Mesendoderm (in vitro differentiated cells): ENCODE data around the gene PGM1. TPM values are rescaled to one million over a fixed set of nuclear protein-coding genes. Genes with fewer than 3 reads are reported as not detected.
A peak's percentile ranks its signal among the peaks of the same experiment; 100 is the strongest.

Experiments used
- DNase-seq: peaks from one replicate; pipeline ENCODE4 v3.0.0; 2013
- H2AK5ac ChIP-seq: 2 replicates; pipeline ENCODE4 v1.6.1; 2013; ENCODE audit warnings: low read length, inconsistent platforms
- H2BK120ac ChIP-seq: 2 replicates; pipeline ENCODE4 v1.6.1; 2013; ENCODE audit warnings: low read depth, mild to moderate bottlenecking, low read length, moderate library complexity, mixed read lengths
- H2BK15ac ChIP-seq: replicated peaks from 2 replicates; pipeline ENCODE4 v1.6.1; 2013; ENCODE audit warnings: low read depth, mild to moderate bottlenecking, moderate library complexity
- H2BK5ac ChIP-seq: 2 replicates; pipeline ENCODE4 v1.6.1; 2013; ENCODE audit warnings: low read length, inconsistent platforms
- H3K18ac ChIP-seq: 2 replicates; pipeline ENCODE4 v1.6.1; 2013; ENCODE audit warnings: mild to moderate bottlenecking, low read length, mixed read lengths
- H3K23ac ChIP-seq: one replicate; pipeline ENCODE4 v1.6.1; 2013; ENCODE audit warnings: low read length
- H3K27ac ChIP-seq: 2 replicates; pipeline ENCODE4 v1.5.1; 2013; ENCODE audit warnings: low read depth, mild to moderate bottlenecking, inconsistent platforms, low read length, moderate library complexity
- H3K27me3 ChIP-seq: 2 replicates; pipeline ENCODE4 v1.6.1; 2013; ENCODE audit warnings: low read length, control low read depth, mild to moderate bottlenecking, inconsistent platforms; ENCODE audit not compliant: insufficient read depth, poor library complexity
- H3K36me3 ChIP-seq: 2 replicates; pipeline ENCODE4 v1.6.1; 2013; ENCODE audit warnings: low read length, inconsistent platforms; ENCODE audit not compliant: control insufficient read depth, insufficient read depth
- H3K4ac ChIP-seq: one replicate; pipeline ENCODE4 v1.6.1; 2013; ENCODE audit warnings: low read depth, mild to moderate bottlenecking, low read length, moderate library complexity
- H3K4me1 ChIP-seq: 2 replicates; pipeline ENCODE4 v1.6.1; 2013; ENCODE audit warnings: low read depth, low read length, inconsistent platforms; ENCODE audit not compliant: control insufficient read depth
- H3K4me2 ChIP-seq: 2 replicates; pipeline ENCODE4 v1.6.1; 2013; ENCODE audit warnings: low read length
- H3K4me3 ChIP-seq: 2 replicates; pipeline ENCODE4 v1.5.1; 2013; ENCODE audit warnings: mild to moderate bottlenecking, low read length
- H3K56ac ChIP-seq: one replicate; pipeline ENCODE4 v1.6.1; 2013; ENCODE audit warnings: low read length
- H3K79me1 ChIP-seq: 2 replicates; pipeline ENCODE4 v1.6.1; 2013; ENCODE audit warnings: low read length, inconsistent platforms
- H3K79me2 ChIP-seq: 2 replicates; pipeline ENCODE4 v1.6.1; 2013; ENCODE audit warnings: mild to moderate bottlenecking, low read length; ENCODE audit not compliant: control insufficient read depth, insufficient read depth
- H3K9ac ChIP-seq: 2 replicates; pipeline ENCODE4 v1.6.1; 2013; ENCODE audit warnings: low read length, inconsistent platforms
- H4K5ac ChIP-seq: one replicate; pipeline ENCODE4 v1.6.1; 2013; ENCODE audit warnings: low read length
- H4K8ac ChIP-seq: one replicate; pipeline ENCODE4 v1.6.1; 2013; ENCODE audit warnings: low read depth, mild to moderate bottlenecking, control low read depth, low read length, moderate library complexity
- WGBS: extraction: QIAGEN DNeasy Blood & Tissue Kit; methylation state at CpG from one replicate; pipeline ENCODE4 v1.1.7; 2013; ENCODE audit warnings: low lambda C conversion rate, missing lambda C conversion rate; ENCODE audit not compliant: insufficient coverage; ENCODE audit errors: extremely low coverage; 5-methylcytosine and 5-hydroxymethylcytosine counted together
- polyA plus RNA-seq, 2 experiments: library from polyadenylated mRNA; stranded (reverse); fragments of 200-250 nt; gene quantifications; one replicate each; pipeline ENCODE4 v1.2.3, GENCODE V29; 2013

PGM1 gene
- 46.0 TPM for polyA plus RNA-seq (2013, experiment 1 of 2)
- polyA plus RNA-seq (2013, experiment 2 of 2) = 47.9 TPM

- Histone ChIP-seq H3K4ac (peak within 1 kb of the TSS; percentile 73), H3K4me1 (peaks cover 6% of the 10 kb centered on the region), H2BK15ac (no peak within 1 kb of the TSS), H2BK5ac (peak within 1 kb of the TSS; percentile 51), H3K9ac (peak within 1 kb of the TSS; percentile 81), H3K36me3 (no peaks in the 10 kb centered on the region), H4K5ac (peak within 1 kb of the TSS; percentile 26), H3K56ac (peak within 1 kb of the TSS; percentile 94), H3K79me1 (peaks cover 10% of the 10 kb centered on the region), H3K23ac (peak within 1 kb of the TSS; percentile 25), H3K27ac (peak within 1 kb of the TSS; percentile 52), H3K27me3 (no peaks in the 10 kb centered on the region), H3K18ac (peak within 1 kb of the TSS; percentile 60), H3K4me3 (peak within 1 kb of the TSS; percentile 80), H3K79me2 (peaks cover 14% of the 10 kb centered on the region), H4K8ac (no peak within 1 kb of the TSS), H3K4me2 (peak within 1 kb of the TSS; percentile 75), H2AK5ac (no peak within 1 kb of the TSS), H2BK120ac (no peak within 1 kb of the TSS)
- no CpG with 5 or more reads among the region's 64 CpGs for WGBS
- DNase-seq = no peak
Observed at GRCh38 chr1:63593303-63593885, at the start of gene PGM1. Gene PGM1 (plus strand): TSS chr1:63593411. CDS start chr1:63593489, 78 bp downstream.

- no peak overlapping the region for H3K56ac ChIP-seq
- H3K23ac ChIP-seq = no peak overlapping the region
- no peaks in the 10 kb centered on the region for H3K36me3 ChIP-seq
- H3K4me1 ChIP-seq = no peaks in the 10 kb centered on the region
- H3K27me3 ChIP-seq = no peaks in the 10 kb centered on the region
- H3K79me2 ChIP-seq = no peaks in the 10 kb centered on the region
- H3K4me2 ChIP-seq = no peak overlapping the region
- H3K18ac ChIP-seq = no peak overlapping the region
- no peak overlapping the region for H2BK5ac ChIP-seq
- no peak overlapping the region for H2BK15ac ChIP-seq
- no peaks in the 10 kb centered on the region for H3K79me1 ChIP-seq
- H4K5ac ChIP-seq = no peak overlapping the region
- H3K9ac ChIP-seq = no peak overlapping the region
- no peak overlapping the region for H4K8ac ChIP-seq
- H2AK5ac ChIP-seq = no peak overlapping the region
- DNase-seq = no peak
- H3K4me3 ChIP-seq = no peak overlapping the region
- no peak overlapping the region for H2BK120ac ChIP-seq
- H3K27ac ChIP-seq = no peak overlapping the region
- H3K4ac ChIP-seq = no peak overlapping the region
Observed at GRCh38 chr1:63545780-63546179, 47.4 kb upstream of the PGM1 start.

GRCh38 chr1:63547621-63548294 is 45.5 kb upstream of the PGM1 start:
- Histone ChIP-seq H3K79me2 (no peaks in the 10 kb centered on the region), H4K5ac (no peak overlapping the region), H3K36me3 (no peaks in the 10 kb centered on the region), H3K9ac (no peak overlapping the region), H4K8ac (no peak overlapping the region), H2AK5ac (no peak overlapping the region), H3K4me2 (no peak overlapping the region), H3K4me3 (no peak overlapping the region), H2BK15ac (no peak overlapping the region), H3K27me3 (no peaks in the 10 kb centered on the region), H3K18ac (no peak overlapping the region), H3K4me1 (no peaks in the 10 kb centered on the region), H3K79me1 (no peaks in the 10 kb centered on the region), H3K23ac (no peak overlapping the region), H2BK120ac (no peak overlapping the region), H2BK5ac (no peak overlapping the region), H3K4ac (no peak overlapping the region), H3K56ac (no peak overlapping the region), H3K27ac (no peak overlapping the region)
- no peak for DNase-seq
- WGBS = no CpG with 5 or more reads among the region's 2 CpGs

- Histone ChIP-seq H3K9ac (no peak overlapping the region), H3K79me1 (no peaks in the 10 kb centered on the region), H3K27ac (no peak overlapping the region), H2BK5ac (no peak overlapping the region), H2BK120ac (no peak overlapping the region), H4K8ac (no peak overlapping the region), H4K5ac (no peak overlapping the region), H3K36me3 (no peaks in the 10 kb centered on the region), H3K79me2 (no peaks in the 10 kb centered on the region), H2AK5ac (no peak overlapping the region), H3K4ac (no peak overlapping the region), H3K23ac (no peak overlapping the region), H3K56ac (no peak overlapping the region), H3K4me3 (no peak overlapping the region), H3K4me2 (no peak overlapping the region), H3K18ac (no peak overlapping the region), H3K27me3 (no peaks in the 10 kb centered on the region), H2BK15ac (no peak overlapping the region), H3K4me1 (no peaks in the 10 kb centered on the region)
- DNase-seq = no peak
- no CpG with 5 or more reads among the region's 2 CpGs for WGBS
Observed at GRCh38 chr1:63548303-63548702, 44.9 kb upstream of the PGM1 start.

- H3K79me2 ChIP-seq = no peaks in the 10 kb centered on the region
- H3K27ac ChIP-seq = no peak overlapping the region
- H2BK120ac ChIP-seq = no peak overlapping the region
- no peak overlapping the region for H2BK5ac ChIP-seq
- H4K8ac ChIP-seq = no peak overlapping the region
- H3K4me1 ChIP-seq = no peaks in the 10 kb centered on the region
- DNase-seq = no peak
- no peak overlapping the region for H4K5ac ChIP-seq
- WGBS = no CpG with 5 or more reads among the region's 13 CpGs
- no peak overlapping the region for H3K4me2 ChIP-seq
- no peak overlapping the region for H3K23ac ChIP-seq
- H3K79me1 ChIP-seq = no peaks in the 10 kb centered on the region
- H3K18ac ChIP-seq = no peak overlapping the region
- no peak overlapping the region for H2BK15ac ChIP-seq
- H3K56ac ChIP-seq = no peak overlapping the region
- no peak overlapping the region for H2AK5ac ChIP-seq
- H3K9ac ChIP-seq = no peak overlapping the region
- no peaks in the 10 kb centered on the region for H3K36me3 ChIP-seq
- H3K4me3 ChIP-seq = no peak overlapping the region
- H3K4ac ChIP-seq = no peak overlapping the region
- H3K27me3 ChIP-seq = no peaks in the 10 kb centered on the region
Observed at GRCh38 chr1:63548877-63549276, 44.3 kb upstream of the PGM1 start.

- H2BK120ac ChIP-seq = no peak overlapping the region
- no peak overlapping the region for H4K8ac ChIP-seq
- no peaks in the 10 kb centered on the region for H3K36me3 ChIP-seq
- H3K56ac ChIP-seq = no peak overlapping the region
- H3K4me1 ChIP-seq = no peaks in the 10 kb centered on the region
- H2BK5ac ChIP-seq = no peak overlapping the region
- no peak overlapping the region for H3K23ac ChIP-seq
- H3K18ac ChIP-seq = peak overlapping the region; percentile 39
- no peaks in the 10 kb centered on the region for H3K79me1 ChIP-seq
- H3K27me3 ChIP-seq = no peaks in the 10 kb centered on the region
- H3K4ac ChIP-seq = no peak overlapping the region
- H3K27ac ChIP-seq = no peak overlapping the region
- H4K5ac ChIP-seq = no peak overlapping the region
- H3K9ac ChIP-seq = no peak overlapping the region
- H3K4me3 ChIP-seq = no peak overlapping the region
- no peaks in the 10 kb centered on the region for H3K79me2 ChIP-seq
- no peak for DNase-seq
- H2BK15ac ChIP-seq = no peak overlapping the region
- no peak overlapping the region for H3K4me2 ChIP-seq
- no peak overlapping the region for H2AK5ac ChIP-seq
Observed at GRCh38 chr1:63555480-63555879, 37.7 kb upstream of the PGM1 start.
